Osteocyte (in vitro differentiated cells): ENCODE results near the gene EMP2. TPM values are rescaled to one million over a fixed set of nuclear protein-coding genes. Genes with fewer than 3 reads are reported as not detected.
"Not testable (repeated sequence)": the region's sequence is repeated elsewhere in the genome, so short reads cannot be mapped to it uniquely, and the experiment has no call there.

Source experiments
- DNase-seq: peaks from one replicate; pipeline ENCODE4 v3.0.0; 2021; ENCODE audit warnings: mixed read lengths; ENCODE audit not compliant: unreplicated experiment; ENCODE audit errors: extremely low spot score
- H3K27ac Mint-ChIP-seq: one replicate; pipeline ENCODE4 v1.8.0; 2021; ENCODE audit warnings: mild to moderate bottlenecking, mixed read lengths; ENCODE audit not compliant: unreplicated experiment
- H3K27me3 Mint-ChIP-seq: one replicate; pipeline ENCODE4 v1.8.0; 2021; ENCODE audit warnings: mixed read lengths; ENCODE audit not compliant: unreplicated experiment
- H3K36me3 Mint-ChIP-seq: one replicate; pipeline ENCODE4 v1.8.0; 2021; ENCODE audit warnings: mixed read lengths; ENCODE audit not compliant: unreplicated experiment
- H3K4me1 Mint-ChIP-seq: one replicate; pipeline ENCODE4 v1.8.0; 2021; ENCODE audit warnings: mixed read lengths; ENCODE audit not compliant: unreplicated experiment
- H3K4me3 Mint-ChIP-seq: one replicate; pipeline ENCODE4 v1.8.0; 2021; ENCODE audit warnings: mild to moderate bottlenecking, moderate library complexity, mixed read lengths; ENCODE audit not compliant: unreplicated experiment
- H3K9me3 Mint-ChIP-seq: one replicate; pipeline ENCODE4 v1.8.0; 2021; ENCODE audit warnings: mixed read lengths; ENCODE audit not compliant: unreplicated experiment
- total RNA-seq: library from RNA; stranded (reverse); gene quantifications from 2 replicates; pipeline ENCODE4 v1.2.1, GENCODE V29; 2021
- TF ChIP-seq, protein P1 (sequence below): fragments of 200-600 bp; sonication (generic); IDR thresholded peaks from 2 replicates; pipeline ENCODE4 v1.5.0; 2021; ENCODE audit warnings: antibody characterized with exemption, mild to moderate bottlenecking, moderate library complexity

EMP2 gene
- total RNA-seq, 1 donor from 2014 or later = 5.9 TPM

DNA sequence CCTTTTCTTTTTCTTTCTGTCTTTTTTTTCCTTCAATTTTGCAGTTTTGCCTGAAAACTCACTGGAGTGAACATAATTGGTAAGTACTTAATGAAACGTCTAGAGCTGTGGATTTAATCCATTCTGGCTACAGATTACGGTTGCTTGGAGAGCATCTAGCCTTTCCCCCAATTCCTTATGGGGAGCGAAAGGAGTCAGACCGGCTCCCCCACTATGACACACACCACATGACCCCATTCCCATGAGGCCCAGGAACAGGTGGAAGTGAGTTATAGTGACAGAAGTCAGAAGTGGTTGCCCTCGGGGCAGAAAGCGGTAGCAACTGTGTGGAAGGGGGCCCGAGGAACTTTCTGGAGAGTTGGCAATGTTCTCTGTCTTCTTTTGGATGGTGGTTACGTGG, 41.2 kb downstream of the EMP2 start:
- TF ChIP-seq, protein P1, sequence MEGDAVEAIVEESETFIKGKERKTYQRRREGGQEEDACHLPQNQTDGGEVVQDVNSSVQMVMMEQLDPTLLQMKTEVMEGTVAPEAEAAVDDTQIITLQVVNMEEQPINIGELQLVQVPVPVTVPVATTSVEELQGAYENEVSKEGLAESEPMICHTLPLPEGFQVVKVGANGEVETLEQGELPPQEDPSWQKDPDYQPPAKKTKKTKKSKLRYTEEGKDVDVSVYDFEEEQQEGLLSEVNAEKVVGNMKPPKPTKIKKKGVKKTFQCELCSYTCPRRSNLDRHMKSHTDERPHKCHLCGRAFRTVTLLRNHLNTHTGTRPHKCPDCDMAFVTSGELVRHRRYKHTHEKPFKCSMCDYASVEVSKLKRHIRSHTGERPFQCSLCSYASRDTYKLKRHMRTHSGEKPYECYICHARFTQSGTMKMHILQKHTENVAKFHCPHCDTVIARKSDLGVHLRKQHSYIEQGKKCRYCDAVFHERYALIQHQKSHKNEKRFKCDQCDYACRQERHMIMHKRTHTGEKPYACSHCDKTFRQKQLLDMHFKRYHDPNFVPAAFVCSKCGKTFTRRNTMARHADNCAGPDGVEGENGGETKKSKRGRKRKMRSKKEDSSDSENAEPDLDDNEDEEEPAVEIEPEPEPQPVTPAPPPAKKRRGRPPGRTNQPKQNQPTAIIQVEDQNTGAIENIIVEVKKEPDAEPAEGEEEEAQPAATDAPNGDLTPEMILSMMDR = no peak
- Mint-ChIP-seq H3K27me3 (no peaks in the 10 kb centered on the region), H3K4me3 (no peak overlapping the region), H3K36me3 (peaks cover 2% of the 10 kb centered on the region), H3K9me3 (no peaks in the 10 kb centered on the region), H3K27ac (no peak overlapping the region), H3K4me1 (no peaks in the 10 kb centered on the region)
- no peak for DNase-seq

DNA sequence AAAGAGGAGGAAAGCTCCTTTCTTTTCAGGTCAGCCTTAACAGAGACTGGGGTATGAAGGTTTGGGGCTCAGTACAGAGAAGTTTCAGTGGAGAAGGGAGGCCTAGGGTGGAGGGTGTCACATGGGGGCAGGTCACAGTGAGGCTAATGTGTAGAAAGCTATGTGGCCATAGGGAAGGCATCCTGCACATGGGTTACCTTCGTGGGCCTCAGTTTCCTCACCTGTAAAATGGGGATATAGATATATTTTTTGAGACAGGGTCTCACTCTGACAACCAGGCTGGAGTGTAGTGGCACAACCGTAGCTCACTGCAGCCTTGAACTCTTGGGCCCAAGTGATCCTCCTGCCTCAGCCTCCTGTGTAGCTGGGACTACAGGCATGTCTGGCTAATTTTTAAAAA, 41.8 kb downstream of the EMP2 start:
- Mint-ChIP-seq H3K36me3 (peaks cover 2% of the 10 kb centered on the region), H3K27me3 (no peaks in the 10 kb centered on the region), H3K4me1 (no peaks in the 10 kb centered on the region), H3K27ac (no peak overlapping the region), H3K9me3 (no peaks in the 10 kb centered on the region), H3K4me3 (no peak overlapping the region)
- no peak for DNase-seq
- TF ChIP-seq, protein P1 = no peak

DNA sequence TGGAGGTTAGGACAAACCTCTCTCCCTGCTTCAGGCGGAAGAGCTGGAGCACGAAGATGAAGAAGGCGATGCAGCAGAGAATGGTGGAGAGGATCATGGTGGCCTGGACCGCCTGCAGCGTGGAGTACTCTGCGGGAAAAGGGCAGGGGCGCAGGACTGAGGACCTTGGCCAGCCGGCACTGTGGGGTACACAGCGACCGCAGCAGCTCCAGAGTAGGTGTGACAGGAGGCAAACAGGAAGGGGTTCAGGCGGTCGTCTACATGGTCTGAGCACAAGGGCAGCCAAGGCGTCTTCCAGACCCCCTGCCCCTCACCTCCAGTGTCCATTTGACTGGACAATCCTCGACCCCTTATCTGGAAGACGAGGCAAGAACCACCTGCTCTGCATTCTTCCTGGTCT, 42.5 kb downstream of the EMP2 start:
- Mint-ChIP-seq H3K4me3 (no peak overlapping the region), H3K36me3 (peaks cover 2% of the 10 kb centered on the region), H3K27me3 (no peaks in the 10 kb centered on the region), H3K9me3 (no peaks in the 10 kb centered on the region), H3K4me1 (no peaks in the 10 kb centered on the region), H3K27ac (no peak overlapping the region)
- TF ChIP-seq, protein P1 = no peak
- no peak for DNase-seq

DNA sequence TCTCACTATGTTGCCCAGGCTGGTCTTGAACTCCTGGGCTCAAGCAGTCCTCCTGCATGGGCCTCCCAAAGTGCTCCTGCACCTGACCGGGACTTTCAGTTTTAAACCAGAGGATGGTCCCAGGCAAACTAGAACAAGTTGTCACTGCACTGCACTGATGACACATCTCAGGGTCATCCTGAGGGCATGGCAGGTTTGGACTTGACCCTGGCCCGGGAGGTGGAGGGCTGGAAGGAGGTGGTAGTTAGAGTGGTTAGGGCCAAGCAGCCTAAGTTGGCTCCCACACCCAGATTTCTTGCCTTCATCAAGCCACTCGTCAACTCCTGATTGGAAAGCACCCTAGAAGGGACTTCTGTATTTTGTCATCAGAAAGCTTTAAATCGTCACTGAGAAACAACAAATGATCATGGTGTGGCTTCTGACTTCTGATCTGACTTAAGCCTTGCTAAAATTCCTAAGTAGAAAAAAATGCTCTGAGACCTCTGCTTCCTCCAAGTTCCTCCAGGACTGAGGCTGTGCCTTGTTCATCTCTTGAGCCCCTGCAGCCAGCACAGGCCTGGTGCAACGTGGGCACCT, 43.5 kb downstream of the EMP2 start:
- Mint-ChIP-seq H3K9me3 (no peaks in the 10 kb centered on the region), H3K27me3 (no peaks in the 10 kb centered on the region), H3K27ac (no peak overlapping the region), H3K36me3 (peaks cover 2% of the 10 kb centered on the region), H3K4me3 (no peak overlapping the region), H3K4me1 (no peaks in the 10 kb centered on the region)
- no peak for DNase-seq
- TF ChIP-seq, protein P1 = no peak

DNA sequence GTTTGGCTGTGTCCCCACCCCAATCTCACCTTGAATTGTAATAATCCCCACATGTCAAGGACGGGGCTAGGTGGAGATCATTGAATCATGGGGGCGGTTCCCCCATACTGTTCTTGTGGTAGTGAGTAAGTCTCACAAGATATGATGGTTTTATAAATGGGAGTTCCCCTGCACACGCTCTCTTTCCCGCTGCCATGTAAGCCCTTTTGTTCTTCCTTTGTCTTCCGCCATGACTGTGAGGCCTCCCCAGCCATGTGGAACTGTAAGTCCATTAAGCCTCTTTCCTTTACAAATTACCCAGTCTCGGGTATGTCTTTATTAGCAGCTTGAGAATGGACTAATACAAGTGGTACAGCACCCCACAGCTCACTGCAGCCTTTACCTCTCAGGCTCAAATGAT, 44.1 kb downstream of the EMP2 start:
- H3K27ac Mint-ChIP-seq, H3K27me3 Mint-ChIP-seq, H3K36me3 Mint-ChIP-seq, H3K4me3 Mint-ChIP-seq, DNase-seq, H3K4me1 Mint-ChIP-seq, H3K9me3 Mint-ChIP-seq: not testable (repeated sequence)

DNA sequence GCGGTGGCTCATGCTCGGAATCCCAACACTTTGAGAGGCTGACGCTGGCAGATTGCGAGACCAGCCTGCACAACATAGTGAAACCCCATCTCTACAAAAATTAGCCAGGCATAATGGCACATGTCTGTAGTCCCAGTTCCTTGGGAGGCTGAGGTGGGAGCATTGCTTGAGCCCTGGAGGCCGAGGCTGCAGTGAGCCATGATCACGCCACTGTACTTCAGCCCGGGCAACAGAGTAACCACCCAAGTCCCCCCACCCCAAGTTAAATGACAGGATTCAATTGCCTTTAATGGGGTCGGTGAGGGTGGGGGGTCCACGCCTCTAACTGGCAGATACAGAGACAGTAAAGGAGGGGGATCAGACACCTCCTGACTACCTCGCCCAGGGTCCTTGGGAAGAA, 44.9 kb downstream of the EMP2 start:
- Mint-ChIP-seq H3K36me3 (peaks cover 2% of the 10 kb centered on the region), H3K9me3 (no peaks in the 10 kb centered on the region), H3K4me3 (no peak overlapping the region), H3K4me1 (no peaks in the 10 kb centered on the region), H3K27me3 (no peaks in the 10 kb centered on the region), H3K27ac (no peak overlapping the region)
- TF ChIP-seq, protein P1 = no peak
- DNase-seq = no peak
